ENCODE measurements around the gene ASIC1.

The ASIC1 gene

DNA sequence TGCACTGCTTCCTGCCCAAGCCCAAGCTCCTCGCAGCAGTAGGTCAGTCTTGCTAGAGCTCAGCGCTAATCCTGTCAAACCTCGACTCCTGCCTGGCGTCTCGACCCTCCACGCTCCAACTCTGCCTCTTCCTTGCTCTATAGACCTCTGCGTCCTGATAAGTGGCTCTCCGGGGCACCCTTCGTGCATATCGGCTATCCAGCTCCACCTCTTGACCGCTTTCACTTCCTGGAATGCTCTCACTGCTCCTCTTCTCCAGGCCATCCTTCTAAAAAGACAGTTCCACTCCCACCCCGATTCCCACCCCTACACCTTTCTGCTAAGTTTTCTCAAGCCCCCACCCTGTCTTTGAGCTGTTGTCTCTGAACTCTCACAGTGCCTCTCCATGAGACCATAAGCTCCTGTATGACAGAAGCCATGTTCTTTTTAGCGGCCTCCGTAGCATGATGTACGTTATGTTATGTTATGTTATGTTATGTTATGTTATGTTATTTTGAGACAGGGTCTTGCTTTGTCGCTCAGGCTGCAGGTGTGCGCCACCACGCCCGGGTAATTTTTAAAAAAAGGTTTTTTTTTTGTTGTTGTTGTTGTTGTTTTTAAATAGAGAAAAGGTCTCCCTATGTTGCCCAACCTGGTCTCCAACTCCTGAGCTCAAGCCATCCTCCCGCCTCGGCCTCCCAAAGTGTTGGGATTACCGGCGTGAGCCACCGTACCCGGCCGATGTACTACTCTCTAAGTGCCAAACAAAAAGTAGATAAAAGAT lies 55.2 kb downstream of the ASIC1 start:
- in situ Hi-C loops (cut with MboI; ENCODE audit: low sequenced_read_pairs, unreplicated experiment): no loop called here
- TF ChIP-seq, protein P1, sequence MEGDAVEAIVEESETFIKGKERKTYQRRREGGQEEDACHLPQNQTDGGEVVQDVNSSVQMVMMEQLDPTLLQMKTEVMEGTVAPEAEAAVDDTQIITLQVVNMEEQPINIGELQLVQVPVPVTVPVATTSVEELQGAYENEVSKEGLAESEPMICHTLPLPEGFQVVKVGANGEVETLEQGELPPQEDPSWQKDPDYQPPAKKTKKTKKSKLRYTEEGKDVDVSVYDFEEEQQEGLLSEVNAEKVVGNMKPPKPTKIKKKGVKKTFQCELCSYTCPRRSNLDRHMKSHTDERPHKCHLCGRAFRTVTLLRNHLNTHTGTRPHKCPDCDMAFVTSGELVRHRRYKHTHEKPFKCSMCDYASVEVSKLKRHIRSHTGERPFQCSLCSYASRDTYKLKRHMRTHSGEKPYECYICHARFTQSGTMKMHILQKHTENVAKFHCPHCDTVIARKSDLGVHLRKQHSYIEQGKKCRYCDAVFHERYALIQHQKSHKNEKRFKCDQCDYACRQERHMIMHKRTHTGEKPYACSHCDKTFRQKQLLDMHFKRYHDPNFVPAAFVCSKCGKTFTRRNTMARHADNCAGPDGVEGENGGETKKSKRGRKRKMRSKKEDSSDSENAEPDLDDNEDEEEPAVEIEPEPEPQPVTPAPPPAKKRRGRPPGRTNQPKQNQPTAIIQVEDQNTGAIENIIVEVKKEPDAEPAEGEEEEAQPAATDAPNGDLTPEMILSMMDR (IDR thresholded peaks at IDR 0.05; ENCODE audit: borderline replicate concordance, control extremely low read depth, extremely low read depth, insufficient read depth, missing control alignments): no peak
- peak; percentile 48 for DNase-seq (ENCODE audit: low spot score)

DNA sequence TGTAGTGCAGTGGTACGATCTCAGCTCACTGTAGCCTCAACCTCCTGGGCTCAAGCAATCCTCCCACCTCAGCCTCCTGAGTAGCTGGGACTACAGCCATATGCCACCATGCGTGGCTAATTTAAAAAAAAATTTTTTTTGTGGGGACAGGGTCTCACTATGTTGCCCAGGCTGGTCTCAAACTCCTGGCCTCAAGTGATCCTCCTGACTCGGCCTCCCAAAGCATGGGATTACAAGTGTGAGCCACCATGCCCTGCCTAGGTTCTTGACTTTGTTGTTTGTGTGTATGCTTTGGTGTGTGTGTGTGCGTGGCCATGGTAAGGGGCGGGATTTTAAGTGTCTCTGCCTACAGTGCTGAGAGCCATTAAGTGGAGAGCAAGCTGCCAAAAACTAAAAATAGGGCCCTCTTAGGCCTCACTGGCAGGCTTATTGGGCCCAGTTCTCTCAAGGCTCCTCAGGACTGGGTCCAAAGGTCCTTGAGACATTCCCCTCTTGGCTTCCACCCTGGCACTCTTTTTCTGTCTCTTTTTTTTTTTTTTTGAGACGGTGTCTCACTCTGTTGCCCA lies 59.7 kb downstream of the ASIC1 start:
- in situ Hi-C loops (cut with MboI; ENCODE audit: low sequenced_read_pairs, unreplicated experiment): no loop called here
- TF ChIP-seq, protein P1 (IDR thresholded peaks at IDR 0.05; ENCODE audit: borderline replicate concordance, control extremely low read depth, extremely low read depth, insufficient read depth, missing control alignments): no peak
- no peak for DNase-seq (ENCODE audit: low spot score)

DNA sequence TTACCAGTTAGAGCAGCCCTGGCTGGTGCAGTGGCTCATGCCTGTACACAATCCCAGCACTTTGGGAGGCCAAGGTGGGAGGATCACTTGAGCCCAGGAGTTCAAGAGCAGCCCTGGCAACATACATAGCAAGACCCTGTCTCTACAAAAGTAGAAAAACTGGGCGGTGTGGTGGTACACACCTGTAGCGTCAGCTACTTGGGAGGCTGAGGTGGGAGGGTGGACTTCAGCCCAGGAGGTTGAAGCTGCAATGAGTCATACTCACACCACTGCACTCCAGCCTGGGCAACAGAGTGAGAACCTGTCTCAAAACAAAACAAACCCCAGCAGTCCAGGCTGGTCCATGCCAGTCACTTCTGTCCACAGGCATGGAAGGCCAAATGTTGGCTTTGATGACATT lies 62.0 kb downstream of the ASIC1 start:
- TF ChIP-seq, protein P1 (IDR thresholded peaks at IDR 0.05; ENCODE audit: borderline replicate concordance, control extremely low read depth, extremely low read depth, insufficient read depth, missing control alignments): no peak
- no peak for DNase-seq (ENCODE audit: low spot score)
- in situ Hi-C loops (cut with MboI; ENCODE audit: low sequenced_read_pairs, unreplicated experiment): no loop called here

DNA sequence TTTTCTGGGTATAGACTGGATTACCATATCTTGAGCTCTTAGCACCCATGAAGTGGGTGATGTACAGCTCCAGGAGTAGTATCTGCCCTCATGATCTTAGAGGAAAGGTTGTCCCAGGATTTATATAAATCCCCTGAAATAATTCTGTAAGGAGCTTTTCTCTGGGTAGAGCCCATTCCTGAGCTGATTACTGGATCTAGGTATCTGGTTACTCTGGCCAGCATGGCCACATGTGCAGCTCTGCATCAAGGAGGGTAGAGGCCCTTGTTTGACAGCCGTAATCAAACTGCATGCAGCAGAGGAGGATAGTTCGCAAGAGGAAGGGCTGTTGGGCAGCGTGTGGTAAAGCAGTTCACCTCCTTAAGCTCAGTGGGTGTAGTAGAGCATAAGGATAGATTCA lies 63.1 kb downstream of the ASIC1 start:
- no peak for DNase-seq (ENCODE audit: low spot score)
- TF ChIP-seq, protein P1 (IDR thresholded peaks at IDR 0.05; ENCODE audit: borderline replicate concordance, control extremely low read depth, extremely low read depth, insufficient read depth, missing control alignments): no peak
- in situ Hi-C loops (cut with MboI; ENCODE audit: low sequenced_read_pairs, unreplicated experiment): no loop called here

DNA sequence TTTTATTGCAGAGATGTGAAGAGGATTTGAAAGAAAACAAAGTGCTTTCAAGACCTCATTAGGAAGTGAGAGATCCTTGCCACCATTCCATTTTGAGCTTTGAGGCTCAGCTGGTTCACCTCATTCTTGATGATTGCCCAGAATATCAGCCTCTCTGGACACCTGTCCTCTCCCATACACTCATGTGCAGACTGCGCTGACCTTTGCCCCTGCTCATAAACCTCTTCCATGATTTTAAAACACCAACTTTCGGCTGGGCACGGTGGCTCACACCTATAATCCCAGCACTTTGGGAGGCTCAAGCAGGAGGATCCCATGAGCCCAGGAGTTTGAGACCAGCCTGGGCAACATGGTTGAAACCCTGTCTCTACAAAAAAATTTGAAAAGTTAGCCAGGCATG lies 63.6 kb downstream of the ASIC1 start:
- TF ChIP-seq, protein P1 (IDR thresholded peaks at IDR 0.05; ENCODE audit: borderline replicate concordance, control extremely low read depth, extremely low read depth, insufficient read depth, missing control alignments): no peak
- in situ Hi-C loops (cut with MboI; ENCODE audit: low sequenced_read_pairs, unreplicated experiment): no loop called here

DNA sequence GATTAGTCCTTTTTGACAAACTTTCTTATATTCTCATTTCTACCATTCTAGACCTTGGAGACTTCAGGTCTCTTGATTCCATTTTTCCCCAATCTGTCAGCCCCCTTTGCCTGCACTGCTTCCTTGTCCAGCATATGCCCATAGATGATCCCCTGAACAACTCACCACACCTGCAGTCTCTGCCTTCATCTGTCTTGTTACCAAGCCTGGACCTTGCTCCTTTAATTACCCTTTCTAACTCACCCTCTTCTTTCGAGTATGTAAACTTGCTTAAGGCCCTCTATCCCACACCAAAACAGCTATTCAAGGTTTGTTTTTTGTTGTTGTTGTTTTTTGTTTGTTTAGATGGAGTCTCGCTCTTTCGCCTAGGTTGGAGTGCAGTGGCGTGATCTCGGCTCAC lies 64.2 kb downstream of the ASIC1 start:
- in situ Hi-C loops (cut with MboI; ENCODE audit: low sequenced_read_pairs, unreplicated experiment): no loop called here
- TF ChIP-seq, protein P1 (IDR thresholded peaks at IDR 0.05; ENCODE audit: borderline replicate concordance, control extremely low read depth, extremely low read depth, insufficient read depth, missing control alignments): no peak
- DNase-seq (ENCODE audit: low spot score): no peak

More for the DNA sequence above, 63.6 kb downstream of the ASIC1 start:
- no peak for DNase-seq (ENCODE audit: low spot score)
